WI38 (cell line): Measurements from ENCODE around the gene MCUB.
"Not testable (repeated sequence)": the region's sequence is repeated elsewhere in the genome, so short reads cannot be mapped to it uniquely, and the experiment has no call there.

Source experiments
- H3K4me3 ChIP-seq: 2 replicates; pipeline ENCODE4 v1.5.1; 2011; ENCODE audit warnings: low read depth, mild to moderate bottlenecking, control low read depth, low read length
- TF ChIP-seq, protein P1 (sequence below): IDR thresholded peaks from 2 replicates; pipeline ENCODE4 v1.5.1; 2012; ENCODE audit warnings: low read depth, mild to moderate bottlenecking, control low read depth, low read length

Gene MCUB

DNA sequence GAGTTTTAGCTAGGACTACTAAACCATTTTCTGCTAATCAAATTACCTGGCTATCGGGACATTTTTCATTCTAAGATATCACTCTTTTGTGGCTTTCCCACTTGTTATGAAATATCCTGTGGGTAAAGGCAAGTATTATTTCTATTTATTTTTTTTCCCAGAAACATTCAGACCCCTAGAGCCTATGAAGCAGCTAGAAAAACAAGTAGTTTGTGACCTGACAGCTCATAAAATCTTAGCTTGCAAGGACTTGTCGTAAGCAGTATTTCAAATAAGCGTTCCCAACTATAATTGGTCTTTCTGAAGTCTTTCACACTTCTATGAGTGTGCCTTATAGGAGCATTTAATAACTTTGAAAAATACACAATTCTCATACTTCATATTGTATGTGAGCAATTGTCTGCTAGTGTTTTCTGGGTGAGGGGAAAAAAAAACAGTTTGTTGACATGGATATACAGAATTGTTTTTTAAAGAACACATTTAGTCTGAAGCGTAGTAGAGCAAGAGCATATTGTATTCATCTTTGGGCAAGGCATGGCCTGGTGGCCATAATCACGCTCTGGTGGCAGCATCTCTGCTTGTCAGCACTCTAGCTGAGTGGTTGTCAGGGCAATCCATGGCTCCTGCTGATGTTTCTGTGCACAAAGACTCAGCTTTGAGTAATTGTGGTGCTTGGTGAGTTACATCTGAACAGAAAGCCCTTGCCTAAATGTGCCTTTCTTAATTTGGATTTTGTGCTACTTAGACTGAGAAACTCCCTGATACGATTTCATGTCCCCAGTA lies 2.6 kb downstream of the MCUB start:
- no peak overlapping the region for H3K4me3 ChIP-seq
- TF ChIP-seq, protein P1, sequence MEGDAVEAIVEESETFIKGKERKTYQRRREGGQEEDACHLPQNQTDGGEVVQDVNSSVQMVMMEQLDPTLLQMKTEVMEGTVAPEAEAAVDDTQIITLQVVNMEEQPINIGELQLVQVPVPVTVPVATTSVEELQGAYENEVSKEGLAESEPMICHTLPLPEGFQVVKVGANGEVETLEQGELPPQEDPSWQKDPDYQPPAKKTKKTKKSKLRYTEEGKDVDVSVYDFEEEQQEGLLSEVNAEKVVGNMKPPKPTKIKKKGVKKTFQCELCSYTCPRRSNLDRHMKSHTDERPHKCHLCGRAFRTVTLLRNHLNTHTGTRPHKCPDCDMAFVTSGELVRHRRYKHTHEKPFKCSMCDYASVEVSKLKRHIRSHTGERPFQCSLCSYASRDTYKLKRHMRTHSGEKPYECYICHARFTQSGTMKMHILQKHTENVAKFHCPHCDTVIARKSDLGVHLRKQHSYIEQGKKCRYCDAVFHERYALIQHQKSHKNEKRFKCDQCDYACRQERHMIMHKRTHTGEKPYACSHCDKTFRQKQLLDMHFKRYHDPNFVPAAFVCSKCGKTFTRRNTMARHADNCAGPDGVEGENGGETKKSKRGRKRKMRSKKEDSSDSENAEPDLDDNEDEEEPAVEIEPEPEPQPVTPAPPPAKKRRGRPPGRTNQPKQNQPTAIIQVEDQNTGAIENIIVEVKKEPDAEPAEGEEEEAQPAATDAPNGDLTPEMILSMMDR: no peak

DNA sequence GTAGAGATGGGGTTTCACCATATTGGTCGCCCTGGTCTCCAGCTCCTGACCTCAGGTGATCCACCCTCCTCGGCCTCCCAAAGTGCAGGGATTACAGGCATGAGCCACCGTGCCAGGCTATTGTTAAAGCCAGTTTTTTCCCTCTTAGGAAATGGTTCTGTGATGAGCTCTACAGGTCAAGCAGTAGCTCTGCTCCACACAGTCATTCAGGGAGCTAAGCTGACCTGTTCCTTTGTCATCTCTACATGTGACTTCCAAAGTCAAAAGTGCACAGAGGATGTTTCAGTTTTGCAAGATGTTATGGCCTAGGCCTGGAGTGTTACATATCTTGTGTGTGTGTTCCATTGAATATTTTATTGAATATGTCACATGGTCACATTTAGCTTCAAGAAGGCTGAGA lies 11.4 kb downstream of the MCUB start:
- TF ChIP-seq, protein P1: no peak
- H3K4me3 ChIP-seq: no peak overlapping the region

DNA sequence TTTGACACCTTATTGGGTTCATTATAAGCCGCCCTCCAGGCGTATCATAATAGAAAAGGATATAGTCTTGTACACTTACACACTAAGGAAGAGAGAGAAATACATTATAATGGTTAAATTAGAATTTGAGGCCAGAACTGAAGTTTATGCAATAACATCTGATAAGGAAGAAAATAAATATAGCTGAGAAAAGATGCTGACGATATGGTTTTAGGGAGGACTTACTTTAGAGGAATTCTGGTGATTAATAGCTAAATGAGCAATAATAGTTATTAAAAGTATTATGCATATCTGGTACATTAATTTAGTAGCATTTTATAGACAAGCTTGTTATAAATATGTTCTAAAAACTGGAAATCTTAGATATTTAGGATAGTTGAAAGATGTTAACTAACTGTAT lies 12.1 kb downstream of the MCUB start:
- no peak overlapping the region for H3K4me3 ChIP-seq
- TF ChIP-seq, protein P1: no peak

DNA sequence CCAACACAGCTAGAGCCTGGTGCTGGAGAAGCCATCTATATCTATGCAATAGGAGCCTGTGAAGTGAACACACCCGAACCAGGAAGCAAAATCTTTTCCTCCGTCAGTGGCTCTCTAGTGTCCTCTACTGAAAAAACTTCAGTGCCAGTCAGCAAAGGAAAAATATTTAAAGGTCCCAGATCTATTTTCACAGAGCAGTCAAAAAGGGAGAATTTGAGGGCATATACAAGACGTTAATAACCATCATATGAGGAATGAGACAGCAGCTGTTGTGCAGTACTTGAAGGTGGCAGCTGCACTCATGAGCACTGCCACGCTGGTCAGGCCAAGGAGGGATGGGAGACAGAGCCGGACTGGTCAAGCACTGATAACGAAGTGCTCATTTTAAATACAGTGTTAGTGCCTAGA lies 14.4 kb downstream of the MCUB start:
- TF ChIP-seq, protein P1: no peak
- no peak overlapping the region for H3K4me3 ChIP-seq

GRCh38 chr4:109574931-109575804 lies 15.1 kb downstream of the MCUB start:
- TF ChIP-seq, protein P1: no peak
- no peak overlapping the region for H3K4me3 ChIP-seq

- TF ChIP-seq, protein P1: no peak
These were observed 16.4 kb downstream of the MCUB start for GRCh38 chr4:109576462-109576861.

DNA sequence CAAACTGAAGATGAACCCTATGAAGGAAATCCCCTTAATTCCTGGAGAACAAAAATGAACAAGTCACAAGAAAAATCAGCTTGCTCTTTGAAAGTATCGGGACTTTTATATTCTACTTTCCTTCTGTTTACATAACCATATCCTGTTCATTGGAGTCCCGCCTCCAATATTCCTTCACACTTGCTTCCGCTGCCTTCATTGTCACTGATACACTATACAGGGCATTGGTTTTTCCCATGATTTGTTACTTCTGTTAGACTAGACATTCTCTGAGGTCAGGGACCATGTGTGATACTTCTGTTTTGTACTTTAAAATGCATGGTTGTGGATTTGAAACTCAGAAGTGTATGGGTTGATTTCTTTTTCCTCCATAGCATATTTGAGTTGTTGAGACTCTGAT lies 18.8 kb downstream of the MCUB start:
- TF ChIP-seq, protein P1: no peak

More at GRCh38 chr4:109576462-109576861, 16.4 kb downstream of the MCUB start:
- no peak overlapping the region for H3K4me3 ChIP-seq

DNA sequence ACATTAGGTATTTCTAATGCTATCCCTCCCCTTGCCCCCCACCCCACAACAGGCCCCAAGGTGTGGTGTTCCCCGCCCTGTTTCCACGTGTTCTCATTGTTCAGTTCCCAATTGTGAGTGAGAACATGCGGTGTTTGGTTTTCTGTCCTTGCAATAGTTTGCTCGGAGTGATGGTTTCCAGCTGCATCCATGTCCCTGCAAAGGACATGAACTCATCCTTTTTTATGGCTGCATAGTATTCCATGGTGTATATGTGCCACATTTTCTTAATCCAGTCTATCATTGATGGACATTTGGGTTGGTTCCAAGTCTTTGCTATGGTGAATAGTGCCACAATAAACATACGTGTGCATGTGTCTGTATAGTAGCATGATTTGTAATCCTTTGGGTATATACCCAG lies 20.0 kb downstream of the MCUB start:
- H3K4me3 ChIP-seq: not testable (repeated sequence)

More for the DNA sequence above, 18.8 kb downstream of the MCUB start:
- no peak overlapping the region for H3K4me3 ChIP-seq
